Inflammatory macrophage treated with lipopolysaccharide for 4 hours (primary cell): ENCODE measurements around the gene PRAMEF11.
"Not testable (repeated sequence)": the region's sequence is repeated elsewhere in the genome, so short reads cannot be mapped to it uniquely, and the experiment has no call there.

ENCODE experiments used
- DNase-seq: peaks from one replicate; pipeline ENCODE4 v3.0.0-alpha.2; 2020

The PRAMEF11 gene

DNA sequence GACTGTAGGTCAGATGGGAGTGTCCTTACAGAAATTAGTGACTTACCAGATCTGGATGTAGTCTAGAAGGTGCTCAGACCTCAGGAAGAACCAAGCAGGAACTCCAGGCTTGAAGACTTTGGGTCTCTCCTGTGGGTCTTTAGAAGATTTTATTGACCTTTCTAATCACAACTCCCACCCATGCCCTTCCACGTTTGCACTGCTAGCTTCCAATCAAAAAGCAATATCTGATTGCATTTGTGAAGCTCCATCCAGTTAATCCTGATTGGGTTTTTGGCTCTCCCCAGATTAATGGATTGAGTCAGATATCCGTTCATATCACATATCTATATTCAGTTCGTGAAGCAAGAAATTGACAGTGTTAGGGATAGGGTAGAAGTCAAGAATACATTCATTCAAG lies at the start of gene PRAMEF11:
Gene PRAMEF11 (minus strand): TSS at position 101 of the 400 bp plus-strand sequence. CDS start 2,621 bp downstream, outside the sequence.
- not testable (repeated sequence) for DNase-seq

DNA sequence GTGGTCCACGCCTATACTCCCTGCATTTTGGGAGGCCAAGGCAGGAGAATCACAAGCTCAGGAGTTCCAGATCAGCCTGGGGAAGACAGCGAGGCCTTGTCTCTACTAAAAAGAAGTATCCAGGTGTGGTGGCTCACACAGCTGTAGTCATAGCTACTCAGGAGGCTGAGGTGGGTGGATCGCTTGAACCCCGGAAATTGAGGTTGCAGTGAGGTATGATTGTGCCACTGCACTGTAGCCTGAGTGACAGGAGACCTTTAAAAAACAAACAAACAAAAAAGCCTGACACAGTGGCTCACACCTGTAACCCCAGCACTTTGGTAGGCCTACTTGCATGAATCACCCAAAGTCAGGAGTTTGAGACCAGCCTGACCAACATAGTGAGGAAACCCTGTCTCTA lies 47.2 kb upstream of the PRAMEF11 start:
- DNase-seq: not testable (repeated sequence)

DNA sequence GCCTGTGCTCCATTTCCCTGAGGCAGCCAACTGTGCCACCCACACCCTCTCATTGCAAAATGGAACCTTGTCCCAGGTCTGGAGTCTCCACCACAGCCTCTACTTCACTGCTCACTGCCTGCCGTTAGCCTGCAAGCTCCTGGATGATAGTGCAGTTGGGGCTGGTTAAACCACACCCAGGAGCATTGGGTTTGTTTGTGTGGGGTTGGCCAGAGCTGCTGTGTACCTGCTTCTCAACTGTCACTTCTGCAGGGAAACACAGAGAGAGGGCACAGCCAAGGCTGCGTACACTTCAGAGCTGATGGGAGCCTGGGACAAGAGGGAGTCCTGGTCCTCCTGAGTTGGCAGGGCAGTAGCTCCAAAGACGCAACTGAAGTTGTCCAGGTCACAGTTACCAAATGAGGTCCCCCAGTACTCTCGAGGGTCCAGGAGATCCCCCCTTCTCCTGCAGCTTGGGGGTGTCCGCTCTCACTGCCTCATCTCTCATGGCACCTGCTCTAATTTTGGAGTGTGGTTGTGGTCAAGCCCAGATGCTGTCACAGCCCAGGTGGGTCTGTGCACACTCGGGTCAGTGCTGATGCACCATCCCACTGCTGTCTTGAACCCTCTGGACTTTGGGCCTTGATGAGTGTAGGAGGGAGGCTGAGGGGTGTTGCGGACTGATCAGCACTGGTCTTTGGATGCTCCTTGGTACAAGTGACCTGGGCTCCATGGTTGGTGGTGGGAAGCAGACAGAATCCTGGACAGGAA lies 32.1 kb upstream of the PRAMEF11 start:
- DNase-seq: not testable (repeated sequence)

DNA sequence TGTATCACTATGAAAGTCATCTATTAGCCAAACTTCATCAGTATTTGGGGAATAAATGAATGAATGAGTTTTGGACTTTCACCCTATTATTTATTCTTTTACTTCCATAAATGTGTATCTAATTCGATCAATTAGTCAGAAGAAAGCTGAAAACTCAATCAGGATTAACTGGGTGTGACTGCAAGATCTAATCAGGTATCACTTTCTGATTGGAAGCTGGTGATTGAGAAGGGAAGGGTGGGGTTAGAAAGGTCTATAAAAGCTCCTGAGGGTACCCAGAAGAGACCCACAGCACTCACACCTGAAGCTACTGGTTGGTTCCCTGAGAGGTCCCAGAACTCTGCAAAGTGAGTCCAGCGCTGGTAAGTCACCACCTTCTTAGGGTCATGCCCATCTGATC lies 25.6 kb upstream of the PRAMEF11 start, which contains the start of gene PRAMEF2:
Gene PRAMEF2 (plus strand): TSS at position 301 of the 400 bp plus-strand sequence. CDS start 1,924 bp downstream, outside the sequence.
- DNase-seq: not testable (repeated sequence)

DNA sequence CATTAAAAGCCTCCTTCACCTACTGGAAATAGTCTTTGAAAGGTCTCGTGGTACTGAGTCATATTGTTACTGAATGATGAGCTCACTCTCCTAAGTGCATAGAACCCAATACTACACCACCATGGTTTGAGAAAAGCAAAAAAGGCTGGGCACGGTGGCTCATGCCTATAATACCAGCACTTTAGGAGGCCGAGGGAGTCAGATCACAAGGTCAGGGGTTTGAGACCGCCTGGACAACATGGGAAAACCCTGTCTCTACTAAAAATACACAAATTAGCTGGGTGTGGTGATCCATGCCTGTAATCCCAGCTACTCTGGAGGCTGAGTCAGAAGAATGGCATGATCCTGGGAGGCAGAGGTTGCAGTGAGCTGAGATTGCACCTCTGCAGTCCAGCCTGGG lies 20.6 kb upstream of the PRAMEF11 start:
- DNase-seq: no peak

DNA sequence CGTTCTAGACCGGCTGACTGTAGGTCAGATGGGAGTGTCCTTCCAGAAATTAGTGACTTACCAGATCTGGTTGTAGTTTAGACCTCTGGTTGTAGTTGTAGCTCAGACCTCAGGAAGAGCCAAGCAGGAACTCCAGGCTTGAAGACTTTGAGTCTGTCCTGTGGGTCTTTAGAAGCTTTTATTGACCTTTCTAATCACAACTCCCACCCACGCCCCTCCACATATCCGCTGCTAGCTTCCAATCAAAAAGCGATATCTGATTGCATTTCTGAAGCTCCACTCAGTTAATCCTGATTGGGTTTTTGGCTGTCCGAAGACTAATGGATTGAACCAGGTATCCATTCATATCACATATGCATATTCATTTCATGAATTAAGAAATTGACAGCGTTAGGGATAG lies 17.4 kb upstream of the PRAMEF11 start, which contains the start of gene HNRNPCL1:
Gene HNRNPCL1 (minus strand): TSS at position 101 of the 400 bp plus-strand sequence. CDS start 431 bp downstream, outside the sequence.
- not testable (repeated sequence) for DNase-seq

DNA sequence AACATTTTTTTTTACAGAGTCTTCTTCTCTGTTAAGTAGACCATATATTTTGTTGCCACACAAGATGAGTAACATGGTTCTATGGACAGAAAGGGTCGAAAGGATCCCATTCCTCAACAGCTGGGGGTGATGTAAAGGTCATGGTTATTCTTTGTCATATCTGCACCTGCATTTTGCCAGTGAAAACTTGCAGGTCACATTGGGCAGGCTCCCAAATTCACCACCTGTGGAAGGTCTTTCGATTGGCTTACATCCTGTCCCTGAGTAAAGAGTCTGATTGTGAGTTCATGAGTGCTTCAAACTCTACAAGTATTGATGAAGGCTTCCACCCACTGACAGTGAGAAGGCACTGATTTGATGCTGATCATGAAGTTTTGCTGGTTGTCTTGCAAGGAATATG lies 2.0 kb upstream of the PRAMEF11 start:
- not testable (repeated sequence) for DNase-seq

DNA sequence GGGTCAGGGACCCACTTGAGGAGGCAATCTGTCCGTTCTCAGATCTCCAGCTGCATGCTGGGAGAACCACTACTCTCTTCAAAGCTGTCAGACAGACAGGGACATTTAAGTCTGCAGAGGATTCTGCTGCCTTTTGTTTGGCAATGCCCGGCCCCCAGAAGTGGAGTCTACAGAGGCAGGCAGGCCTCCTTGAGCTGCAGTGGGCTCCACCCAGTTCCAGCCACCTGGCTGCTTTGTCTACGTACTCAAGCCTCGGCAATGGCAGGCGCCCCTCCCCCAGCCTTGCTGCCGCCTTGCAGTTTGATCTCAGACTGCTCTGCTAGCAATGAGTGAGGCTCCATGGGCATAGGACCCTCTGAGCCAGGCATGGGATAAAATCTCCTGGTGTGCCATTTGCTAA lies 12.1 kb downstream of the PRAMEF11 start:
- not testable (repeated sequence) for DNase-seq

DNA sequence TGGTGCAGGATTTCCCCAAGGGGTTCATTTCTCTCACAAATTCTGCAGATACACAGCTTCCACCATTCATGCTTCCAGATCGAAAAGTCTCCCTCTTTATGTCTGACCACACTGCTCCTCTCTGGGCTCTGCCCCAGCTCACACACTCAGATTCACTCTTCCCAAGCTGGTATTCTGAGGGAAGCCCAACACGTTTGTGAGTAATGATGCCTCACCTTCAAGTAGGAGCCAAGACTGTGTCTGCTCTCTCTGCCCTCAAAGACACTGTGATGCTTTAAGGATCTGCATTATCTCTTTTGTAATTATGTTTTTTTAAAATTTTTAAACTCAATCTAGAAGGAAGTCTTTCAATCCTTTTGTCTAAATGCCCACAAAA lies 19.8 kb downstream of the PRAMEF11 start:
- DNase-seq: no peak

DNA sequence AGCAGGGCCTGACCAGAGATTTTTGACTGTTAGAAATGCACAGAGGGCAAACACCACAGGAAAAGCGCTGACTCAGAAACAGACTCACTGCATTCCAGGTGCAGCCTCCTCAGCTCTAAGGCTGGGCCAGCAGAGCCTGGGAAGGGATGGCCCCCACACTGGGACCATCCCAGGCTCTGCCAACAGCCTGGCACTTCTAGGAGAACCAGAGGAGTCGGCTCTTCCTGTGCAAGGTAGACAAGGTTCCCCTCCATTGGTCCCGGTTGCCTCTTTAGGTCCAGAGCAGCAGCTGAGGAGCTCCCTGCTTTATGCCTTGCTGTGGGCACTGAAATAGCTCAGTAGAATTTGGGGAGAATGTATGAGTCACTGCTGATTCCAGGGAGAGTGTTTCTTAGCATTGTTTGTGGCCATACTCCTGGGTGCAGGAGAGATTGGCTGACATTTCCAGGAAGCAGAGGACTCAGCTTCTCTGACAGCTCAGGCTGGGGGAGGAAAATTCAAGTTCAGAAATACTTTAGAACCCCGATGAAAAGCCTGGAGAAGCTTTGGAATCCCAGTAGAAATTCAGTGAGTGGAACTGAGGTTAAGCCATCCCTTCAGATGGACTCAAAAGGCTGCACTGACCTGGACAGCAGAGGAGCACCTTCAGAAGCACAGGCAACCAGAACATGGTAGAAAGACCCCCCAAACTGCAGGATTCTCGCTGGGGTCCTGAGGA lies 20.4 kb downstream of the PRAMEF11 start:
- DNase-seq: no peak

DNA sequence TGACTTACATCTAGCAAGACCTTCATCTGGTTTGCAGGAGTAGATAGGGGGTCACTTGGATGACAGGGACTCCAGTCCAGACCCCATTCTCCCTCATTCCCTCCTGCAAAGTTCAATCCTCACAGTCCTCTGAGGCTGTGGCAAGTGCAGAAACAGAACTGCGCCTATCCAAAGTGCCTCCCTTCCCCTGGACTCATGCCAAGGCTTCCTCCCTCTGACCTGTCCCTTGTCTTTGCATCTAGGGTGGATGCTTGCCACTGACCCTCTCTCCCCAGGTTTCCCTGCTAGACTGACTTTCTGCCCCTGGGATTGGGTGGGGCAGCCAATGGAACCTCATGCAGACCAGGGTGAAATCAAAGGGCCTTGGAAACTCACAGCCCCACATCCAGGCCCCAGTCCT lies 21.3 kb downstream of the PRAMEF11 start:
- no peak for DNase-seq

DNA sequence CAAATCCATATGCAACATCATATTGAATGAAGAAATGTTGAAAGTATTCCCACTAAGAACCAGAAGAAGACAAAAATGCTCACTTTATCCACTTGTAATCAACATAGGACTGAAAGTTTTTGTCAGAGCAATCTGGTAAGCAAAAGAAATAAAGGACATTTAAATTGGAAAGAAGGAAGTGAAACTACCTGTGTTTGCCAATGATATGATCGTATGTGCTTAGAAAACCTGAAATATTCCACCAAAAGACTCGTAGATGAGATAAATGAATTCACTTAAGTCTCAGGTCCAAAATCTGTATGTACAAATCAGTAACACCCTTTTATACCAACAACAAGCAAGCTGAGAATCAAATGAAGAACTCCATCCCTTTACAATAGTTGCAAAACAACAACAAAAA lies 31.5 kb downstream of the PRAMEF11 start:
- no peak for DNase-seq

DNA sequence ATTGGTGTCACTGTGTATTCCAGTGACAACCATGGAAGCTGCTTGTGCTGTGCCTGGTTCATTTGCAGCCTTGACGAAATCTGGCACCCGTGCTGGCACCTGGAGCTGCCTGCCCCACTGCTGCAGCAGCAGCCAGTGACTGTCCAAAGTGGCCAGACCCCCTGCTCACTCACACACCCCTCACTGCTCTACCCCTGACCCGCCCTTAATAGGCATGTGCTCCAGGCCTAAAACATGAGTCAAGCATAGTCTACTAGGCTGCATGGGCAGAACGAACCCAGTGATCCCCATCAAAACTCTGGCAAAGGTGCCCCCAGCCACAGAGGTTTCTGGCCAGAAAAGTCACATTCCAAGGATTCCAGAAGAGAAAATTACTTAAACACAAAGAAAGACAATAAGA lies 32.3 kb downstream of the PRAMEF11 start:
- DNase-seq: no peak

DNA sequence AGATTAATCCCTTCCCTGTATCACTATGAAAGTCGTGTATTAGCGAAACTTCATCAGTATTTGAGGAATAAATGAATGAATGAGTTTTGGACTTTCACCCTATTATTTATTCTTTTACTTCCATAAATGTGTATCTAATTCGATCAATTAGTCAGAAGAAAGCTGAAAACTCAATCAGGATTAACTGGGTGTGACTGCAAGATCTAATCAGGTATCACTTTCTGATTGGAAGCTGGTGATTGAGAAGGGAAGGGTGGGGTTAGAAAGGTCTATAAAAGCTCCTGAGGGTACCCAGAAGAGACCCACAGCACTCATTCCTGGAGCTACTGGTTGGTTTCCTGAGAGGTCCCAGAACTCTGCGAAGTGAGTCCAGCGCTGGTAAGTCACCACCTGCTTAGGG lies 40.1 kb downstream of the PRAMEF11 start, which contains the start of gene PRAMEF1:
Gene PRAMEF1 (plus strand): TSS at position 301 of the 400 bp plus-strand sequence. CDS start 1,831 bp downstream, outside the sequence.
- DNase-seq: not testable (repeated sequence)

DNA sequence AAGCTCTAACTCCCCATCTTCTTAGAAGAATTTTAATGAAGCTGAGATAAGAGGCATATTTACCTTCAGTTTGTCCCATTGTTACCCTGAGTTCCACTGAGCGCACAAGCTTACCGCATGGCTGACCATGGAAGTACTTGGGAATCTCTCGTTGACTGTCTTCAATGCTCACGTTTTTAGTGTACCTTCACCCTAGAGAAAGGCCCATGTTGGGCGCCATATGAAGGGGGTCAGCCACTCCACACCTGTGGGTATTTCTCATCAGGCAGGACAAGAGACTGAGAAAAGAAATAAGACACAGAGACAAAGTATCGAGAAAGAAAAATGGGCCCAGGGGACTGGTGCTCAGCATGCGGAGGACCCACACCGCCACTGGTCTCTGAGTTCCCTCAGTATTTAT lies 46.5 kb downstream of the PRAMEF11 start:
- DNase-seq: not testable (repeated sequence)

DNA sequence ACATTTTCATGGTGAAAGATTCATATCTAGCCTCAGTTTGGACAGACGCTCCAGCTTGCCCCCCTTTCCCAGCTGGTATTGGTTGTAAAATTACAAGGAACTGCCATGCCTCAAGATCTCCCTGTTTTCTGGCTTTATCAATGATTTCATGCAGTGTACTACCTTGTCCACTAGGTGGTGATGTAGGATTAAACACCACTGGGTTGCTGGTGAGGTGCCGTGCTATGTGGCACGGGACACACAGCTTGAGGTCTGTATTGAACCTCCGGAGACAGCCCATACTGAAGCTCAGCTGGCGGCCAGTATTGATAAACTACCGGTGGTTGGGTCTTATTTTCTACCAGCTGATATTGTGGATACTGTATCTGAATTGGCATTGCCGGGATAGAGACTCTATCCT lies 47.4 kb downstream of the PRAMEF11 start:
- peak; percentile 1 for DNase-seq

DNA sequence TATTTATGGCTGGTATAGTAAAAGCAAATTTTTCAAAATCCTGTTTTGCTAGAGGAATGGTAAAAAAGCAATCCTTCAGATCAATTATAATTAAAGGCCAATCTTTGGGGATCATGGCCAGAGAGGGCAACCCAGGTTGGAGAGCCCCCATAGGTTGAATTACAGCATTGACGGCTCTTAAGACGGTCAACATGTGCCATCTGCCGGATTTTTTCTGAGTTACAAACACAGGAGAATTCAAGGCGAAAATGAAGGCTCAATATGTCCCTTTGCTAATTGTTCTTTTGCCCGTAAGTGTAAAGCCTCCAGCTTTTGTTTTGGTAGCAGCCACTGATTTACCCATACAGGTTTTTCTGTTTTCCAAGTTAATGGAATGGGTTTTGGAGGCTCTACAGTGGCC lies 49.7 kb downstream of the PRAMEF11 start:
- not testable (repeated sequence) for DNase-seq

DNA sequence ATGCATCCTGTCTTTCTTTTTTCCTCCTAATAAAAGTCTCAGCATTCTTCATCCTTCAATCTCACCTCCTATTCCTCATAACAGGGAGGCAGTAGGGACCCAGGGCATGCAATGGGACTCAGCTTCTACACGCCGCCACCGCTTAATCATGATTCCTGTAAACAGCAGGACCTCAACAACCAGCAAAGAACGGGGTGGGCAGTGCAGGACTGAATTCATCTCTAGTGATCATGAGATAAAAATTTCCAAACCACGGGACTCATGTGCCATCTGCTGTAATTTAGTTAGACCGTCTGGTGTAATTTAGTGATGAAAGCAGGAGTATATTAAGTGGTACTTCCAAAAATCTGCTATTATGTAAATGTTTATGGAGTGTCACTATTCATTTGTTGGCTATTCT lies 52.3 kb downstream of the PRAMEF11 start:
- DNase-seq: no peak

DNA sequence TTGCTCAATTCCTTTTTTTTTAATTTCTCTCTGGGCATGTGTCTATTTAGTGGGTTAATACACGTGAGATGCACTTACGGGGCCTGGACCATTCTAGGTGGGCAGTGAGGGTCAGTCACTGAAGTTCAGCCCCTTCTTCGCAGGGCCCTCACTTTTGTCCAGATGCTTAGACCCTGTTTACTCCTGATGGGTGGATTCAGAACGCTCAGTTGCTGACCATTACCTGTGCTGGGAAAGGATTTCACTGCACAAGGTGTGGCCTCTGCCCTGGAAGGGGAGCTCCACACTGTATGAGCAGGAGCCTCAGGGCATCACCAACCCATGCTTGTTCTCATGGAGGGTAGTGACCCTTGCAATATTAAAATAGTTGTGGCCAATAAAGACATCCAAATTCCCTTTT lies 53.1 kb downstream of the PRAMEF11 start:
- no peak for DNase-seq

DNA sequence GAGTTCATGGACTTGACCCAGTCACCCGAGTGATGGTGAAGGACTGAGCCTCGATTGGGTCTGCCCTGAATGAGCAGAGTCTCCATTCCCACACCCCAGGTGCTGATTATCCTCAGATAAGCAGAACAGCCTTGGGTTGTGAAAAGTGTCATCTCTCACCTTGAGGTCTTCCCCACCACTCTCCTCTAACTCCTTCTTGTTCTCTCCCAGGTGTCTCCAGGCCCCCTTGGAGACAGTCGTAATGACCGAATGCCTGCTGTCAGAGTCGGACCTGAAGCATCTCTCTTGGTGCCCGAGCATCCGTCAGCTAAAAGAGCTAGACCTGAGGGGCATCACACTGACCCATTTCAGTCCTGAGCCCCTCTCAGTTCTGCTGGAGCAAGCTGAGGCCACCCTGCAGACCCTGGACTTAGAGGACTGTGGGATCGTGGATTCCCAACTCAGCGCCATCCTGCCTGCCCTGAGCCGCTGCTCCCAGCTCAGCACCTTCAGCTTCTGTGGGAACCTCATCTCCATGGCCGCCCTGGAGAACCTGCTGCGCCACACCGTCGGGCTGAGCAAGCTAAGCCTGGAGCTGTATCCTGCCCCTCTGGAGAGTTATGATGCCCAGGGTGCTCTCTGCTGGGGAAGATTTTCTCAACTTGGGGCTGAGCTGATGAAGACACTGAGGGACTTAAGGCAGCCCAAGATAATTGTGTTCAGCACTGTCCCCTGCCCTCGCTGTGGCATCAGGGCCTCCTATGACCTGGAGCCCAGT lies 54.2 kb downstream of the PRAMEF11 start:
- no peak for DNase-seq

DNA sequence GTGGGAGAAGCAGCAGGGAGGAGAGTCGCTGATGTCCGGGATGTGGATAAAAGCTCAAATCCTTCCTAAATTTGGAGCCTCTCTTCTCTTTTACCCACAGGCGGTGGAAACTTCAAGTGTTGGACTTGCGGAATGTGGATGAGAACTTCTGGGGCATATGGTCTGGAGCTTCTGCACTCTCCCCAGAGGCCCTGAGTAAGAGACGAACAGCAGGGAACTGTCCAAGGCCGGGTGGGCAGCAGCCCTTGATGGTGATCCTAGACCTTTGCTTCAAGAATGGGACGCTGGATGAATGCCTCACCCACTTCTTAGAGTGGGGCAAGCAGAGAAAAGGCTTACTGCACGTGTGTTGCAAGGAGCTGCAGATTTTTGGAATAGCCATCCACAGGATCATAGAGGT lies 55.8 kb downstream of the PRAMEF11 start:
- DNase-seq: no peak

DNA sequence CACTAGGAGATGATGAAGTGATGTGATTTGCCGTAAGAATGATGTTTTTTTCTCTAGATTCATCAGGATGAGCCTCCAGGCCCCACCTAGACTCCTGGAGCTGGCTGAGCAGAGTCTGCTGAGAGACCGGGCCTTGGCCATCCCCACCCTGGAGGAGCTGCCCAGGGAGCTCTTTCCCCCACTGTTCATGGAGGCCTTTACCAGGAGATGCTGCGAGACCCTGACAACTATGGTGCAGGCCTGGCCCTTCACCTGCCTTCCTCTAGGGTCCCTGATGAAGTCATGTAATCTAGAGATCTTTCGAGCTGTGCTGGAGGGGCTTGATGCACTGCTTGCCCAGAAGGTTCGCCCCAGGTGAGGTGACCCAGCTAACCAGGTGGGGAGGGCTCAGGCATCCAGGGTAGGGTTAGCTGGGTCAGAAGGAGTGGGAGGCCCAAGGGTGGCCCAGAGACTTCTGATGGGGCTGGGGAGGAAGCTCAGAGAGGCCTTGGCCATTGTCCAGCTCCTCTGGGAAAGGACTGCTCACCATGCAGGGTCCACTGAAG lies 56.3 kb downstream of the PRAMEF11 start:
- DNase-seq: no peak
